Neutrophil (primary cell): ENCODE data around the gene LMF1.

Source experiments
- H3K27ac ChIP-seq: fragments of 200-600 bp; sonication (generic); 2 replicates; pipeline ENCODE4 v1.5.1; 2016; ENCODE audit warnings: mild to moderate bottlenecking, moderate library complexity
- H3K27me3 ChIP-seq: fragments of 200-600 bp; sonication (generic); 2 replicates; pipeline ENCODE4 v1.6.0; 2016; ENCODE audit warnings: mild to moderate bottlenecking
- H3K36me3 ChIP-seq: fragments of 200-600 bp; sonication (generic); 2 replicates; pipeline ENCODE4 v1.5.1; 2017
- H3K4me1 ChIP-seq, 2 experiments: fragments of 200-600 bp in 1 of 2; sonication (generic) in 1 of 2; 1 replicate in 1 of 2; 2 replicates in 1 of 2; pipeline versions ENCODE4 v1.5.1 to v1.6.1; 2013 to 2016; ENCODE audit warnings: low read depth in 1 of 2, low read length in 1 of 2, mild to moderate bottlenecking in 1 of 2, moderate library complexity in 1 of 2; ENCODE audit not compliant: control insufficient read depth in 1 of 2, insufficient read depth in 1 of 2
- H3K4me3 ChIP-seq, 2 experiments: fragments of 200-600 bp in 1 of 2; sonication (generic) in 1 of 2; 1 replicate in 1 of 2; 2 replicates in 1 of 2; pipeline ENCODE4 v1.5.1; 2013 to 2016; ENCODE audit warnings: low read depth in 1 of 2, low read length in 1 of 2, mild to moderate bottlenecking in 1 of 2, moderate library complexity in 1 of 2
- H3K9me3 ChIP-seq: fragments of 200-600 bp; sonication (generic); 2 replicates; pipeline ENCODE4 v1.5.1; 2016
- CTCF ChIP-seq: fragments of 200-600 bp; sonication (generic); IDR thresholded peaks from 2 replicates; pipeline ENCODE4 v1.5.1; 2016; ENCODE audit warnings: antibody characterized with exemption

Gene LMF1

DNA sequence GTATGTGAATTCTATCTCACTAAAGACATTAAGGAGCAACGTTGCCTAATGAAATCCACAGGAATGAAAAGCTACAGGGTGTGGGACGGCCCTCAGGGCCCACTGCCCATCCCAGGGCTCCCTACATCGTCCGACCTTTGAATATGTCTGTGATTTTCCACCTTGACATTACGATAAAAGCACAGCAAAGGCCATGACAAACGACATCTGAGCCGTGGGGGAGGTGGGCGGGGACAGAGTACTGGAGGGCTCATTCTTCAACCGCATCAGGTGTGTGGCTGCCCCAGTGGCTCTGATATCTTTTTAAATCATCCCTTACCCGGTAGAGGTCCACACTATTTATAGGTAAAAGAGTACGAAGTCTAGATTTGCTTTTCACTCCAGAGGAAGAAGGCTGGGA is 35.1 kb downstream of the LMF1 start:
- no peaks in the 10 kb centered on the region for H3K27me3 ChIP-seq
- TF ChIP-seq CTCF = no peak
- peaks cover 18% of the 10 kb centered on the region for H3K36me3 ChIP-seq
- H3K4me1 ChIP-seq = no peaks in the 10 kb centered on the region
- no peaks in the 10 kb centered on the region for H3K9me3 ChIP-seq
- no peak overlapping the region for H3K4me3 ChIP-seq
- no peak overlapping the region for H3K27ac ChIP-seq

GRCh38 chr16:934178-934577 is 36.6 kb downstream of the LMF1 start:
- TF ChIP-seq CTCF = no peak
- Histone ChIP-seq H3K36me3 (peaks cover 31% of the 10 kb centered on the region), H3K27ac (no peak overlapping the region), H3K4me1 (no peaks in the 10 kb centered on the region), H3K9me3 (no peaks in the 10 kb centered on the region), H3K4me3 (no peak overlapping the region), H3K27me3 (no peaks in the 10 kb centered on the region)

DNA sequence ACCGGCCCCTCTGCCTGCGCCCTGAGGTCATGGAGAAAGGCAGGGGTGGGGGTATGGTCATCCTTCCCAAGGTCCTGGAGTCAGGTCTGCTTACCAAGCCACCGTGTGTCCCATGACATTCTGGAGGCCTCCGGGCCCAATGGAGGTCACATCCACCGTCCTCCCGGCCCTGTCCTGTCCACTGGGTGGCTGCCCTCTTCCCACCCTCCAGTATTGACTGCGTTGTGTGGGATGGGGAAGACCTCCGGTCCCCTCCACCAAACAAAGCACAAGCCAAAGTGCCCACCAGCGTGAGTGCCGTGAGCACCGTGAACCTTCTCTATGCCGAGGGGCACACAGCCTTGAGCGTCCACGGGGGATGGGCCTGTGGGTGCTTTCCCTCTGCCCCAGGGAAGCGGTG is 37.2 kb downstream of the LMF1 start:
- Histone ChIP-seq H3K4me3 (no peak overlapping the region), H3K9me3 (no peaks in the 10 kb centered on the region), H3K27ac (no peak overlapping the region), H3K36me3 (peaks cover 32% of the 10 kb centered on the region), H3K4me1 (no peaks in the 10 kb centered on the region), H3K27me3 (no peaks in the 10 kb centered on the region)
- TF ChIP-seq CTCF = no peak

DNA sequence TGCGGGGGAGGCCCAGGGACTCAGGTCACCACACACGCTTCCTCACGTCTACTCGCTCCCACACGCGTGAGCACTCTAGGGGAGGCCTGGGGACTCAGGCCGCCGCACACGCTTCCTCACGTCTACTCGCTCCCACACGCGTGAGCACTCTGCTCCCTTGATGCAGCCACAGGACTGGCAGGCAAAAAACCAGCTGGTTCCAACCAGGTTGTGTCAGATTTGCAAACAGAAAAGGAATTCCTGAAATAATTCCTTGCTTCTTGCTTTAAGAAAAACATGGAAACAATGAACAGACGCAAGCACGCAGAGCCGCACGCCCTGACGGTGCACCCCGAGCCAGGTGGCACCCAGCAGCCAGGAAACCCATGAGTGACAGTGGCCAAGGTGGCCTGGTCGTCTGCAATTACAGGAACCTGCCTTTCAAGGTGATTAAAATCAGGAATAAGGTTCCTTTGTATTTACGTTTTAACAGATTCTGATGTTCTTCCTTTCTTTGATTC is 37.9 kb downstream of the LMF1 start:
- no peak overlapping the region for H3K4me3 ChIP-seq
- H3K9me3 ChIP-seq = no peaks in the 10 kb centered on the region
- TF ChIP-seq CTCF = no peak
- peaks cover 32% of the 10 kb centered on the region for H3K36me3 ChIP-seq
- H3K27me3 ChIP-seq = no peaks in the 10 kb centered on the region
- no peak overlapping the region for H3K27ac ChIP-seq
- no peaks in the 10 kb centered on the region for H3K4me1 ChIP-seq

DNA sequence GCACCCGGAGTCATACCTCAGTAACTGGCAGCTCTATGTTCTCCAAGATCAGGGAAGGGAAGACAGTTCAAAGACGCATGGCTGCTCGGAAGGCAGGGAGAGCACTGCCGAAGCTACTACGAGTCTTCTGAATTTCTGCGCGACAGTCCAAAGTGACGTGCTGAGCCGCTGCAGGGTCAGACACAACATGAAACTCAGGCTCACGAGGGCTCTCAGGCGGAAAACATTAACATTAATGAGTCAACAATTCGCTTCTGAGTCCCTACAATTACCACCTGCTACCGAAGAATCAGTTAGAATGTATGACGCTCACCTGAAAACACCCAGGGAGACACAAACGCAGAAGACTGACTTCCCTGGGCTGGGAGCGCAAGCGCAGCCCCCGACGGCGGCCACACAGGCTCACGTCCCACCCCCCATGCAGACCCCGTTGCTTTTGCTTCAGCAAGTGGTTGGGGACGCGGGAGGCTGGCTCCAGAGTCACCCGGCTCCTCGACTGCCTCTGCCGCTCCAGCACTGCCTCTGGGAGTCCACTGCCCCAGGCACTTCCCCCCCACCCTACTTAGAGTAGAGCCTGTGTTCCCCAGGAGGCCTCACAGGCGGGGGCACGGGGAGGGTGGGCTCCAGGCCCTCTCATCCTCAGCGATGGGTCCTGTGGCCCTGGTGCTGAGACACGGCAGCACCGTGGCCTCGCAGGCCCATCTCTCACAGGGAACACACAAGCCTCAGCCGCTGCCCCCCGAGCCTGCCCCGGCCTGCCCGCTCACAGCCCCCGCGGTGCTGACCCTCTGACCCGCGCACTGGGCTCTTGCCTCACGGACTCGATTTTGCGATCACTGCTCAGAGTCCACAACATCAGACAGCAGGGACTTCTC is 38.9 kb downstream of the LMF1 start:
- no peaks in the 10 kb centered on the region for H3K27me3 ChIP-seq
- TF ChIP-seq CTCF = no peak
- H3K36me3 ChIP-seq = peaks cover 32% of the 10 kb centered on the region
- no peak overlapping the region for H3K27ac ChIP-seq
- H3K9me3 ChIP-seq = peaks cover 4% of the 10 kb centered on the region
- no peaks in the 10 kb centered on the region for H3K4me1 ChIP-seq
- H3K4me3 ChIP-seq = no peak overlapping the region
